ENCODE results near the gene C11orf91. TPM values are rescaled to one million over a fixed set of nuclear protein-coding genes. Genes with fewer than 3 reads are reported as not detected.

The C11orf91 gene
- total and polyA plus RNA-seq, 2 of the 8 experiments (the other 6 are each of a cell fraction or from before 2014, with no cell fraction given): not detected

DNA sequence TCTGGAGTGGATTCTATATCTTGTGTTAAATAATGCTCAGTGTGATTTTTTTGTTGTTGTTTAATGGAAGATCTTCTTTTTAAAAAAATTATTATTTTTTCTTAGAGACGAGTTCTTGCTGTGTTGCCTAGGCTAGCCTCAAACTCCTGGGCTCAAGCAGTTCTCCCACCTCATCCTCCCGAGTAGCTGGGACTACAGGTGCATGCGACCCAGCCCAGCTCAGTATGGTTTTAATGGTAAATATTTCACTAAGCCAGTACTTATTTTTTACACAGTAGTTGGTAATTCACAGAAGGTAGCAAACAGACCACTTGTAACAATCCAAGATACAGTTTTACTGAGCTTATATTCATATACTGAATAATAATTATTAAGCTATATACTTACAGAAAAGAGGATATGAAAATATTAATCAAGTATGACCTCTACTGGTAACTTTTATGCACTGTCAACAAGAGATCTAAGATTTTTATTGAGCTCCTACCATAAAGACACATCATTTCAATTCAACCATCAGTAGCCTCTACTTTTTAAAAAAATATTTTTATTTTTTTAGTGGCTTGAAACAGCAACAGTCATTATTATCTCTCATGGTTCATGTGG lies 41.7 kb upstream of the C11orf91 start:
- DNase-seq (ENCODE audit: low read depth in 1 of 2, low spot score in 2 of 2) (no peak), FAIRE-seq (no peak)
- no peaks in the 10 kb centered on the region for H3K23me2 ChIP-seq (ENCODE audit: low read depth, low read length)
- H3K14ac ChIP-seq (ENCODE audit: insufficient read length): no peak overlapping the region
- no peaks in the 10 kb centered on the region for H3K9me3 ChIP-seq (ENCODE audit: insufficient read depth in 2 of 2, low read depth in 1 of 2, low read length in 1 of 2)
- H2BK20ac ChIP-seq (ENCODE audit: low read length): no peak overlapping the region
- H2BK5ac ChIP-seq (ENCODE audit: low read depth, low read length): no peak overlapping the region
- peaks cover 0 to 3% of the 10 kb centered on the region in 2 experiments for H4K20me1 ChIP-seq (replicated peaks in 1 of 2; ENCODE audit: control insufficient read depth in 1 of 2, insufficient read depth in 2 of 2, low read length in 2 of 2)
- H3K9ac ChIP-seq (replicated peaks in 1 of 4; ENCODE audit: extremely low read depth in 1 of 4, low read depth in 3 of 4, low read length in 3 of 4): no peak overlapping the region
- H3K4me1 ChIP-seq (replicated peaks in 1 of 4; ENCODE audit: control insufficient read depth in 3 of 4, insufficient read depth in 4 of 4, low read length in 3 of 4): no peaks in the 10 kb centered on the region
- no peak overlapping the region for H2BK120ac ChIP-seq (replicated peaks; ENCODE audit: low read depth, low read length)
- H3K56ac ChIP-seq (replicated peaks; ENCODE audit: insufficient read length, low read depth, low read length): no peak overlapping the region
- H3K79me2 ChIP-seq (ENCODE audit: control insufficient read depth in 1 of 2, insufficient read depth in 2 of 2, low read length in 2 of 2): no peaks in the 10 kb centered on the region
- no peak overlapping the region for H3K4me2 ChIP-seq (ENCODE audit: insufficient read depth in 1 of 2, low read depth in 2 of 2, low read length in 2 of 2)
- WGBS, 2 experiments (ENCODE audit: extremely low coverage in 1 of 2, insufficient coverage in 1 of 2, insufficient read length in 1 of 2, insufficient replicate concordance in 2 of 2, low coverage in 1 of 2, low lambda C conversion rate in 2 of 2, missing lambda C conversion rate in 1 of 2): 87% methylated on average over 3 of the region's 3 CpGs; no CpG with 5 or more reads in 1 of the 2 experiments
- ChIA-PET POLR2A (ENCODE audit: partially characterized antibody) (interaction anchor here (0.8 to 1.8 kb wide), 4 partner anchors 23 to 308 kb away, joined by 3 to 6 read pairs (median 4); partner anchors contain the start of gene FBXO3), CTCF (ENCODE audit: partially characterized antibody) (interaction anchor here (0.6 to 2.0 kb wide), 18 partner anchors 9 to 581 kb away, joined by 3 to 19 read pairs (median 4); partner anchors contain the start of gene FBXO3)
- no peaks in the 10 kb centered on the region for H3K27me3 ChIP-seq (replicated peaks in 1 of 4; ENCODE audit: control insufficient read depth in 3 of 4, extremely low read depth in 1 of 4, insufficient read depth in 3 of 4, low read length in 3 of 4)
- no peak overlapping the region for H3K18ac ChIP-seq (ENCODE audit: extremely low read depth, low read length)
- H3K4ac ChIP-seq (replicated peaks; ENCODE audit: insufficient read length, low read depth, low read length): no peak overlapping the region
- H2AFZ ChIP-seq (ENCODE audit: low read length): no peak overlapping the region
- no peak overlapping the region for H4K8ac ChIP-seq (ENCODE audit: extremely low read depth, insufficient read depth, low read length)
- H3K79me1 ChIP-seq (ENCODE audit: low read depth, low read length): no peaks in the 10 kb centered on the region
- no peak overlapping the region for H3K23ac ChIP-seq (ENCODE audit: insufficient read length)
- no peak overlapping the region for H2AK5ac ChIP-seq (ENCODE audit: low read depth, low read length)
- H4K91ac ChIP-seq (replicated peaks; ENCODE audit: insufficient read length, low read length): no peak overlapping the region
- TF ChIP-seq JUND (IDR thresholded peaks at IDR 0.05; ENCODE audit: low read length) (no peak), KDM4A (IDR thresholded peaks at IDR 0.05; ENCODE audit: low read depth, low read length, severe bottlenecking) (no peak), RAD21 (IDR thresholded peaks at IDR 0.05 in 1 of 2, conservative IDR thresholded peaks at IDR 0.05 in 1 of 2; ENCODE audit: low read depth in 2 of 2, low read length in 2 of 2) (peak in 1 of 2 experiments; percentile 14; a peak in 1 of 4 replicates)
- H2BK12ac ChIP-seq (ENCODE audit: low read depth, low read length): no peak overlapping the region
- H3K27ac ChIP-seq (ENCODE audit: low read depth, low read length): no peak overlapping the region
- H2BK15ac ChIP-seq (ENCODE audit: low read length): no peak overlapping the region
- peaks cover 0 to 3% (median 0%) of the 10 kb centered on the region in 4 experiments; a peak in 2 of 8 replicates for H3K36me3 ChIP-seq (ENCODE audit: control insufficient read depth in 2 of 4, insufficient read depth in 4 of 4, low read length in 3 of 4)
- no peak overlapping the region for H4K5ac ChIP-seq (ENCODE audit: insufficient read length, low read depth, low read length)
- no peak overlapping the region for H3K4me3 ChIP-seq (ENCODE audit: extremely low read depth in 1 of 4, insufficient read depth in 2 of 4, low read depth in 3 of 4, low read length in 4 of 4)

Data from H1 (cell line).